H54 (cell line): ENCODE results near the gene SERHL2.
"Not testable (repeated sequence)": the region's sequence is repeated elsewhere in the genome, so short reads cannot be mapped to it uniquely, and the experiment has no call there.

Experiments
- DNase-seq: peaks from one replicate; pipeline ENCODE4 v3.0.0; 2011; ENCODE audit warnings: low spot score, mixed read lengths; ENCODE audit not compliant: insufficient read length
- FAIRE-seq: peaks from 3 replicates; lab custom pipeline; 2011; peaks lifted over from hg19 to GRCh38; lab: Jason Lieb, UNC
- POLR2A ChIP-seq: IDR thresholded peaks from 2 replicates; pipeline ENCODE4 v1.6.1; 2011; ENCODE audit warnings: low read depth, mild to moderate bottlenecking, low read length

The SERHL2 gene

GRCh38 chr22:42521228-42521546, 32.6 kb upstream of the SERHL2 start:
- DNase-seq (no peak), FAIRE-seq (no peak)
- no peak for TF ChIP-seq POLR2A

GRCh38 chr22:42522546-42522945, 31.2 kb upstream of the SERHL2 start:
- no peak for TF ChIP-seq POLR2A
- FAIRE-seq: no peak
- DNase-seq: no peak

GRCh38 chr22:42528591-42529307, 25.0 kb upstream of the SERHL2 start:
- FAIRE-seq: no peak

GRCh38 chr22:42529435-42529834, 24.3 kb upstream of the SERHL2 start:
- DNase-seq, FAIRE-seq: not testable (repeated sequence)

More at GRCh38 chr22:42528591-42529307, 25.0 kb upstream of the SERHL2 start:
- TF ChIP-seq POLR2A: no peak
- DNase-seq: no peak

DNA sequence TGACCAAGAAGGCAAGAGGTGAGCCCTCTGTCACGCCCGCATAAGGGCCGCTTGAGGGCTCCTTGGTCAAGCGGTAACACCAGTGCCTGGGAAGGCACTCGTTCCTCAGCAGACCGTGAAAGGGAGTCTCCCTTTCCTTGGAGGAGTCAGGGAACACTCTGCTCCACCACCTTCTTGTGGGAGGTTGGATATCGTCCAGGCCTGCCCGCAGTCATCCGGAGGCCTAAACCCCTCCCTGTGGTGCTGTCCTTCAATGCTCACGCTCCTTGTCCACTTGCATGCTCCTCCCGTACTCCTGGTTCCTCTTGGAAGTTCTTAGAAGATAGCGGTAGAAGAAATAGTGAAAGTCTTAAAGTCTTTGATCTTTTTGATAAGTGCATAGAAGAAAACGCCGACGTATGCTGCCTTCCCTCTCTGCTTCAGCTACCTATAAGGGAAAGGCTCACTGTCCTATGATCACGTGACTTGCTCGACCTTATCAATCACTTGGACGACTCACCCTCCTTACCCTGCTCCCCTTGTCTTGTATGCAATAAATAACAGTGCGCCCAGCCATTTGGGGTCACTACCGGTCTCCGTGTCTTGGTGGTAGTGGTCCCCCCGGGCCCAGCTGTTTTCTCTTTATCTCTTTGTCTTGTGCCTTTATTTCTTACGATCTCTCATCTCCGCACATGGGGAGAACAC, 22.2 kb upstream of the SERHL2 start:
- not testable (repeated sequence) for DNase-seq, FAIRE-seq

DNA sequence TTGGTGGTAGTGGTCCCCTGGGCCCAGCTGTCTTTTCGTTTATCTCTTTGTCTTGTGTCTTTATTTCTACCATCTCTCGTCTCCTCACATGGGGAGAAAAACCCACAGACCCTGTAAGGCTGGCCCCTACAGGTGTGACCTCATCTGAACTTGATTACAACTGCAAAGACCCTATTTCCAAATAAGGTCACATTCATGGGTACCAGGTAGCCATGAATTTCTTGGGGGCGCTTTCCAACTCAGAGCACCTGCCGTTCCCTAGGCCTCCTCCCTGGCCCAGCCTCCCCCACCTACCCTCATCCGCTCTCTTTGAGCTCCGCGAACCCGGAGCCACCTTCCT, 20.1 kb upstream of the SERHL2 start:
- DNase-seq: no peak
- FAIRE-seq: no peak
- no peak for TF ChIP-seq POLR2A

DNA sequence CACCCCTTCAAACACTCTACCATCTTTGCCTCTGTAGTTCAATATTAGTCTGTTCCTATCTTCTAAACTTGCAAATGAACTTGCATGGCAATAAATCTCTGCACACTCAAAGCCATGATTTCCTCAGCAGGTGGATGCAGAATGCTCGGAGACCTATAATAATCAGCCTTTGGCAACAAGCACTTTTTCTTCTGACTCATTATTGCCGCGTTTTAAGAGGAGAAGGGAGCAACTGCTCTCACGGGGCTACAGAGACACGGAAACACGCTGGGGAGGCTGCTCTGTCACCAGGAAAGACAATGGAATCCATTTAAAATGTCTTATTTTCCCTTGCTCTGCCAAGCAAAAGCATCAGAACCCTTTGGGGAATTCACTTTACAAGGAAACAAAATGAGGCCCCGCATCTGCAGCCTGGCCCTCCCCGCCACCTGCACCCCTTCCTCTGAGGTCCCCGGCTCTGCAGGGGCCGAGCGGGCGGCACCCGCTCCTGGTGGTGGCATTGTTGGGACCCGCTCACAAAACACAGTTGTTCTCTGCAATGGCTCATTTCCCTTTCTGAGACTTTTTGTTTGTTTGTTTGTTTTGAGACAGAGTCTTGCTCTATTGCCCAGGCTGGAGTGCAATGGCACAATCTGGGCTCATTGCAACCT, 18.5 kb upstream of the SERHL2 start:
- FAIRE-seq, DNase-seq: not testable (repeated sequence)

DNA sequence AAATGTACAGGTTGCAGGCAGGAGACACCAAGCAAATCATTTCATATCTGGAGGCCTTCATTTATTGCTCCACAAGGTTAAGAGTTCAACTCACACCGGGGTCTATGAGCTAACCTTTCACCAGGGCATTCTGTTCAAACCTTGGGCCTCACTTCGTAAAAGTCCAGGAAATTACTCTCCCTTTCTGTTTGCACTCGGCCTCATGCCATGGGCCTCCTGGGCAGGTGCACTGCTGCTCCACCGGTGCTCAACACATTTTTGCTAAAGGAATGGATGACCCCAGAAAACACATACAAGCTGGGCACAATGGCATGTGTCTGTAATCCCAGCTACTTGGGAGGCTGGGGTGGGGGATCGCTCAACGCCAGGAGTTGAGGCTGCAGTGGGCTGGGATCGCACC, 17.6 kb upstream of the SERHL2 start:
- no peak for FAIRE-seq
- TF ChIP-seq POLR2A: no peak
- DNase-seq: no peak

DNA sequence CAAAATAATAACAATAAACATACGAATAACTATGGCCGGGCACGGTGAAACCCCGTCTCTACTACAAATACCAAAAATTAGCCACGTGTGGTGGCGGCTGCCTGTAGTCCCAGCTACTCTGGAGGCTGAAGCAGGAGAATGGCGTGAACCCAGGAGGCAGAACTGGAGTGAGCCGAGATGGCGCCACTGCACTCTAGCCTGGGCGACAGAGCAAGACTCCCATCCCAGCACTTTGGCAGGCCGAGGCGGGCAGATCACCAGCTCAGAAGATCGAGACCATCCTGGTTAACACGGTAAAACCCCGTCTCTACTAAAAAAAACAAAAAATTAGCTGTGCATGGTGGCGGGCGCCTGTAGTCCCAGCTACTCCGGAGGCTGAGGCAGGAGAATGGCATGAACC, 17.1 kb upstream of the SERHL2 start:
- not testable (repeated sequence) for DNase-seq, FAIRE-seq

DNA sequence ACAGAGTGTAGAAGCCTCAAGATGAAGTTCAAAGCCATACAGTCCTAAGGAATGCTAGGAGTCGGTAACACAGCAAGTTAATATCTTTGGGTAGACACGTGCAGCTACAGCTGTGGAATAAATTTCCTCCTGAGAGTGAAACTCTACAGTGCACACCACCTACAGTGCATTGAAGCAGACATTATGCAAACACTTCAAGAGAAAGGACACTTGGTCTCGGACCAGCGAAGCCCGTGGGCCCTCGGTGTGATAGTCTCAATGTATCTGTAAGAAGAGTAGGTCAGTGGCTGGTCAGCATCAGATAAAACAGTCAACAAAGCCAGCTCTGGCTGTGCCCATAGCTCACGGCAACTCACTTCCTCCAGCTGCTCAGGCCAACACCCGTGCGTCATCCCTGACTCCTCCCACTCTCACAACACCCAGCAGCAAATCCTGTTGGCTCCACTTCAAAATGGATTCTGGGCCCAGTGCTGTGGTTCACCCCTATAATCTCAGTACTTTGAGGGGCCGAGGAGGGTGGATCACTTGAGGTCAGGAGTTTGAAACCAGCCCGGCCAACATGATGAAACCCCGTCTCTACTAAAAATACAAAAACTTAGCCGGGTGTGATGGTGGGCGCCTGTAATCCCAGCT, 16.4 kb upstream of the SERHL2 start:
- FAIRE-seq: peak; percentile 38
- DNase-seq: not testable (repeated sequence)

DNA sequence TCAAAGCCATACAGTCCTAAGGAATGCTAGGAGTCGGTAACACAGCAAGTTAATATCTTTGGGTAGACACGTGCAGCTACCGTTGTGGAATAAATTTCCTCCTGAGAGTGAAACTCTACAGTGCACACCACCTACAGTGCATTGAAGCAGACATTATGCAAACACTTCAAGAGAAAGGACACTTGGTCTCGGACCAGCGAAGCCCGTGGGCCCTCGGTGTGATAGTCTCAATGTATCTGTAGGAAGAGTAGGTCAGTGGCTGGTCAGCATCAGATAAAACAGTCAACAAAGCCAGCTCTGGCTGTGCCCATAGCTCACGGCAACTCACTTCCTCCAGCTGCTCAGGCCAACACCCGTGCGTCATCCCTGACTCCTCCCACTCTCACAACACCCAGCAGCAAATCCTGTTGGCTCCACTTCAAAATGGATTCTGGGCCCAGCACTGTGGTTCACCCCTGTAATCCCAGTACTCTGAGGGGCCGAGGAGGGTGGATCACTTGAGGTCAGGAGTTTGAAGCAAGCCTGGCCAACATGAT, 14.5 kb upstream of the SERHL2 start:
- not testable (repeated sequence) for DNase-seq, FAIRE-seq

GRCh38 chr22:42544686-42545085, 9.1 kb upstream of the SERHL2 start:
- FAIRE-seq (no peak), DNase-seq (no peak)

DNA sequence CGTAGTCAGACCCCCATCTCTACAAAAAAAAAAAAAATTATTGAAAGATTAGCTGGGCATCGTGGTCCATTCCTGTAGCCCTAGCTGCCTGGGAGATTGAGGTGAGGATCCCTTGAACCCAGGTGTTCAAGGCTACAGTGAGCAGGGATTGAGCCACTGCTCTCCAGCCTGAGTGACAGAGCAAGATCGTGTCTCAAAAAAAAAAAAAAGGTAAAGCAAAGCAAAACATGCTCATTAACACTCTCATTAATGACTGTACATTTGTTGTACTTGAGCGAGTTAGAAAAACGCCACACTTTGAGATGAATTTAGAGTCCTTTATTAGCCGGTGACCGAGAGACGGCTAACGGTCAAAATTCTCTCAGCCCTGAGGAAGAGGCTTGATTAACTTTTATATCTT, 6.2 kb upstream of the SERHL2 start:
- FAIRE-seq (no peak), DNase-seq (no peak)
- no peak for TF ChIP-seq POLR2A

More at GRCh38 chr22:42544686-42545085, 9.1 kb upstream of the SERHL2 start:
- no peak for TF ChIP-seq POLR2A

GRCh38 chr22:42548126-42548525, 5.6 kb upstream of the SERHL2 start:
- not testable (repeated sequence) for FAIRE-seq

More at GRCh38 chr22:42548126-42548525, 5.6 kb upstream of the SERHL2 start:
- not testable (repeated sequence) for DNase-seq
